Sigmoid colon (tissue), 7 donors: ENCODE measurements around the gene TTYH3. TPM values are rescaled to one million over a fixed set of nuclear protein-coding genes. Genes with fewer than 3 reads are reported as not detected.
"Not testable (repeated sequence)": the region's sequence is repeated elsewhere in the genome, so short reads cannot be mapped to it uniquely, and the experiment has no call there.

ENCODE experiments used
- DNase-seq: peaks from one replicate; pipeline ENCODE4 v3.0.0-alpha.2; 2019
- H3K27ac ChIP-seq, 4 donors: fragments of 200-600 bp; sonication (generic); one replicate each; pipeline ENCODE4 v1.5.1; 2016 to 2019; ENCODE audit warnings: mild to moderate bottlenecking in 1 of 4
- H3K27me3 ChIP-seq, 3 donors: fragments of 200-600 bp; sonication (generic); one replicate each; pipeline ENCODE4 v1.5.1; 2019; ENCODE audit warnings: mild to moderate bottlenecking in 1 of 3
- H3K36me3 ChIP-seq, 4 donors: fragments of 200-600 bp; sonication (generic); one replicate each; pipeline ENCODE4 v1.5.1; 2016 to 2019
- H3K4me1 ChIP-seq, 4 donors: fragments of 200-600 bp; sonication (generic); one replicate each; pipeline ENCODE4 v1.5.1; 2017 to 2019
- H3K4me3 ChIP-seq, 4 donors: fragments of 200-600 bp; sonication (generic); one replicate each; pipeline ENCODE4 v1.5.1; 2017 to 2019; ENCODE audit warnings: mild to moderate bottlenecking in 2 of 4, moderate library complexity in 1 of 4
- H3K9me3 ChIP-seq, 4 donors: fragments of 200-600 bp in 3 of 4; sonication (generic) in 3 of 4; one replicate each; pipeline versions ENCODE4 v1.5.1 to v1.6.1; 2013 to 2019
- CTCF ChIP-seq, 4 experiments: fragments of 450-650 bp in 3 of 4; fragments of 200-600 bp in 1 of 4; IDR thresholded peaks; one replicate each; pipeline ENCODE4 v1.5.1; 2016 to 2019; ENCODE audit warnings: antibody characterized with exemption in 4 of 4, mild to moderate bottlenecking in 3 of 4, moderate library complexity in 2 of 4
- EP300 ChIP-seq, 4 donors: sonication (generic); formaldehyde crosslinking; IDR thresholded peaks; one replicate each; pipeline ENCODE4 v1.6.1; 2017; ENCODE audit warnings: antibody characterized with exemption in 4 of 4
- POLR2A ChIP-seq, 2 donors: fragments of 450-650 bp; IDR thresholded peaks; one replicate each; pipeline ENCODE4 v1.6.1; 2016; ENCODE audit warnings: antibody characterized with exemption in 2 of 2, mild to moderate bottlenecking in 2 of 2, moderate library complexity in 2 of 2
- POLR2AphosphoS5 ChIP-seq, 4 donors: sonication (generic); formaldehyde crosslinking; IDR thresholded peaks; one replicate each; pipeline ENCODE4 v1.6.1; 2017; ENCODE audit warnings: antibody characterized with exemption in 4 of 4
- WGBS, 2 donors: extraction: QIAGEN DNeasy Blood & Tissue Kit; methylation state at CpG; one replicate each; pipeline ENCODE4 v1.1.7; 2013; 5-methylcytosine and 5-hydroxymethylcytosine counted together
- intact Hi-C: fragments of 100-400 bp; cut with DNase I; formaldehyde crosslinking; loops from one replicate; pipeline ENCODE4 v1.15.1; 2023
- polyA plus RNA-seq, 3 donors: library from polyadenylated mRNA; stranded (reverse); fragments of 200-250 nt; gene quantifications; one replicate each; pipeline ENCODE4 v1.2.3, GENCODE V29; 2013
- total RNA-seq, 4 donors: library from RNA; depleted of rRNA; stranded (reverse); fragments of >200 nt; gene quantifications; one replicate each; pipeline ENCODE4 v1.1.0, GENCODE V29; 2016
- donor health status: healthy with polysubstance abuse.
- donor health status: Bipolar disorder and iron deficiency.
- donor health status: healthy.

Gene TTYH3
- total and polyA plus RNA-seq, 7 donors: 5.4 to 41.7 (median 15.3) TPM

GRCh38 chr7:2586326-2587020 is 45.3 kb upstream of the TTYH3 start:
- no peaks in the 10 kb centered on the region for H3K27me3 ChIP-seq
- no peak for TF ChIP-seq EP300 (IDR thresholded peaks at IDR 0.05)
- TF ChIP-seq CTCF (IDR thresholded peaks at IDR 0.05): no peak
- TF ChIP-seq POLR2AphosphoS5 (IDR thresholded peaks at IDR 0.05): no peak
- TF ChIP-seq POLR2A (IDR thresholded peaks at IDR 0.05): no peak
- H3K27ac ChIP-seq: no peak overlapping the region
- H3K4me3 ChIP-seq: no peak overlapping the region
- intact Hi-C loops: no loop called here
- no peak for DNase-seq
- H3K36me3 ChIP-seq: peaks cover 0 to 74% (median 32%) of the 10 kb centered on the region in 4 donors
- no peaks in the 10 kb centered on the region for H3K4me1 ChIP-seq
- 92% methylated on average over 24 of the region's 24 CpGs for WGBS, 2 donors
- no peaks in the 10 kb centered on the region for H3K9me3 ChIP-seq

- intact Hi-C loops: no loop called here
- Histone ChIP-seq H3K4me1 (no peaks in the 10 kb centered on the region), H3K9me3 (no peaks in the 10 kb centered on the region), H3K36me3 (peaks cover 0 to 81% (median 35%) of the 10 kb centered on the region in 4 donors), H3K27ac (no peak overlapping the region), H3K27me3 (no peaks in the 10 kb centered on the region), H3K4me3 (no peak overlapping the region)
- WGBS, 2 donors: 92 to 96% methylated on average over 9 of the region's 9 CpGs
- no peak for TF ChIP-seq CTCF (IDR thresholded peaks at IDR 0.05)
- DNase-seq: no peak
These were observed 44.7 kb upstream of the TTYH3 start for GRCh38 chr7:2587134-2587533.

- intact Hi-C loops: no loop called here
- Histone ChIP-seq H3K4me3 (no peak overlapping the region), H3K36me3 (peaks cover 0 to 82% (median 41%) of the 10 kb centered on the region in 4 donors), H3K4me1 (no peaks in the 10 kb centered on the region), H3K9me3 (no peaks in the 10 kb centered on the region), H3K27me3 (no peaks in the 10 kb centered on the region), H3K27ac (no peak overlapping the region)
- TF ChIP-seq CTCF (IDR thresholded peaks at IDR 0.05): no peak
- TF ChIP-seq EP300 (IDR thresholded peaks at IDR 0.05): no peak
- no peak for TF ChIP-seq POLR2A (IDR thresholded peaks at IDR 0.05)
- TF ChIP-seq POLR2AphosphoS5 (IDR thresholded peaks at IDR 0.05): no peak
- 97% methylated on average over 21 of the region's 21 CpGs for WGBS, 2 donors
- no peak for DNase-seq
These were observed 44.0 kb upstream of the TTYH3 start for GRCh38 chr7:2587778-2588177.

- 93 to 95% methylated on average over 16 of the region's 16 CpGs for WGBS, 2 donors
- Histone ChIP-seq H3K9me3 (no peaks in the 10 kb centered on the region), H3K4me1 (no peaks in the 10 kb centered on the region), H3K36me3 (peaks cover 0 to 92% (median 54%) of the 10 kb centered on the region in 4 donors), H3K27ac (no peak overlapping the region), H3K4me3 (no peak overlapping the region), H3K27me3 (no peaks in the 10 kb centered on the region)
- intact Hi-C loops: no loop called here
- TF ChIP-seq EP300 (IDR thresholded peaks at IDR 0.05) (no peak), CTCF (IDR thresholded peaks at IDR 0.05) (no peak)
- no peak for DNase-seq
These were observed 42.4 kb upstream of the TTYH3 start for GRCh38 chr7:2589341-2589740.

GRCh38 chr7:2589941-2590340 is 41.8 kb upstream of the TTYH3 start:
- DNase-seq, H3K9me3 ChIP-seq, H3K4me1 ChIP-seq, H3K27me3 ChIP-seq, H3K4me3 ChIP-seq, intact Hi-C loops, H3K27ac ChIP-seq: not testable (repeated sequence)
- peaks cover 0 to 92% (median 57%) of the 10 kb centered on the region in 4 donors for H3K36me3 ChIP-seq
- 93 to 96% methylated on average over 15 of the region's 15 CpGs for WGBS, 2 donors
